ENCODE data around the gene GALNT3. TPM values are rescaled to one million over a fixed set of nuclear protein-coding genes. Genes with fewer than 3 reads are reported as not detected.

The GALNT3 gene
- total RNA-seq, 2 donors from 2014 or later: 8.9 to 10.8 TPM

DNA sequence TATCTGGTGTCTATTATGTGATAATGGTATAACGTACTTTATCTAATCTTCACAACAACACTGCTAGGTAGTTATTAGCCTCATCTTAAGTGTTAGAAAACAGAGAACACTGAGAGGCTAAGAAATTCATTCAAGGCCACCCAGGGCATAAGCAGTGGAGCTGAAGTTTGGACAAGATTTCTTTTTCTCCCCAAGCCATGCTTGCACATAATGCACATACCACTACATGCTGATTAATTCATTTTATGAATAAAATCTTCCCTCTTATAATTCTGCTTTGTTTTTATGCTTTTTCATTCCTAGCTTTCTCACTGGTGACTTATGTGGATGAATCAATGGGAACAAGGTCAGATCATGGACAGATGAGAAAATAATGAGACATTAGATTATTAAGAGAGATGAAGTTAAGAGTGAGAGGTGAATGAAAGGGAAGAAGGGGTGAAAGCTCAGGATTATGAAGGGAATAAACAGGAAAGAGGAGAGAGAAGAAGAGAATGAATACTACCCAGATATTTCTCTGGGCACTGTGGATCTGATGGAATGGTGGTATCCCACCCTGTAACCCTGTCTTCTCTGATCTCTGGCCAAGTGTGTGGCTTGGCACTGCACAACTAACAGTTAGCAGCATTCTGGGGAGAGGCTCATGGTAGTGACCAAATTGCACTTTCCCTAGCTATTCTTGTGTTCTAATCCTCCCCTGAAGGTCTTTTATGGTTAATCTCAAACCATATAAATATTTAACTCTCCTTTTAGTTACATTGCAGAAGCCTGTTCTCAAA is 17.7 kb upstream of the GALNT3 start:
- H3K9me3 Mint-ChIP-seq: no peaks in the 10 kb centered on the region
- H3K27me3 Mint-ChIP-seq: no peaks in the 10 kb centered on the region
- H3K4me3 Mint-ChIP-seq: no peak overlapping the region
- ATAC-seq (replicated peaks): no peak
- H3K36me3 Mint-ChIP-seq (ENCODE audit: low read depth): no peaks in the 10 kb centered on the region
- H3K27ac Mint-ChIP-seq: no peak overlapping the region
- no peaks in the 10 kb centered on the region for H3K4me1 Mint-ChIP-seq

DNA sequence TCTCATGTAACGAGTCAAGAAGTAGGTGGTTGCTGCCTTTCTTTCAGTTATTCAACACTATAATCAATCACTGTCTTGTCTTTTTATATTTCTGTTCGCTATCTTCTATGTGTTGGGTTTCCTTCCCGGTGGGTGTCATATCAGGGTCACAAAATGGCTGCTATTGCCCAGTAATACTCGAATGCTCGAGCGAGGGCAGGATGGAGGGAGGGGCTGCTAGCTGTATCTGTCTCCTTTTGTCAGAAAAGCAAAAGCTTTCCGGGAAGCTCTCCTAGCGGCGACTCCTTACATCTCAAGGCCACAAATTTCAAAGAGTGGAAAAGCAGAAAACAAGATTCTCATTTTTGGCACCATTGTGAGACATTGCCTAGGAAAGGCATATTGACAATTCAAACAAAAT is 16.4 kb upstream of the GALNT3 start:
- Mint-ChIP-seq H3K36me3 (ENCODE audit: low read depth) (no peaks in the 10 kb centered on the region), H3K27me3 (no peaks in the 10 kb centered on the region), H3K27ac (no peak overlapping the region), H3K4me3 (no peak overlapping the region), H3K4me1 (no peaks in the 10 kb centered on the region), H3K9me3 (no peaks in the 10 kb centered on the region)
- no peak for ATAC-seq (replicated peaks)

- H3K4me1 Mint-ChIP-seq: no peaks in the 10 kb centered on the region
- H3K27me3 Mint-ChIP-seq: peaks cover 7% of the 10 kb centered on the region
Observed at GRCh38 chr2:165804719-165805118, 10.7 kb upstream of the GALNT3 start.

DNA sequence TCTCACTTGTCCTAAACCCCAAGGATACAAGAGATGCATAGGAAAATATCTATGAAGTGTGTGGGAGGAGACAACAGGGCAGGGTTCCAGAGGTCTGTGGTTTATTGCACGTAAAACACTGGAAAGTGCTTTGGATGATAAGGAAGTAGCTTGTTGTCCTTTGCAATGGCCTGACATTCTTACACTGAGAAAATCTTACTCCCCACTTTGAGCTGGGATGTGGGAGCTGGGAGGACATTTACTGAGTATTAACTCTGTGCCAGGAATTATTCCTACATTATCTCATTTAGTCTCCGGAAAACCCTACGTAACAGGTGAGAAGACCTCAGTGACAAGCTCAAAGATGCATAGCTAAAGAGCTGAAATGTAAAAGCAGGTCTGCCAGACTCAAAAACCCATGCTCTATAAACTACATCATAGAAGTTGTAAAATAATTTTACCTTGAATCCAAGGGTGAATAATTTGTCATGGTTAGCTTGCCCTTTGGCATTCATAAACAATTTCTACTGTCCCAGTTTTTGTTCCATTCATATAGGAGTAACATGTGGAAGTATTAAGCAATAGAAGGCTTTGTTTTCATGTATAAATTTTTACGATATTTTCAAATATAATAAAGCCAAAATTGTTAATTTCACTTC is 9.2 kb upstream of the GALNT3 start:
- Mint-ChIP-seq H3K9me3 (peaks cover 4% of the 10 kb centered on the region), H3K27me3 (peaks cover 7% of the 10 kb centered on the region), H3K4me3 (no peak overlapping the region), H3K4me1 (no peaks in the 10 kb centered on the region), H3K36me3 (ENCODE audit: low read depth) (no peaks in the 10 kb centered on the region), H3K27ac (no peak overlapping the region)
- no peak for ATAC-seq (replicated peaks)

More at GRCh38 chr2:165804719-165805118, 10.7 kb upstream of the GALNT3 start:
- no peak for ATAC-seq (replicated peaks)
- Mint-ChIP-seq H3K36me3 (ENCODE audit: low read depth) (no peaks in the 10 kb centered on the region), H3K9me3 (peaks cover 4% of the 10 kb centered on the region), H3K4me3 (no peak overlapping the region), H3K27ac (no peak overlapping the region)

DNA sequence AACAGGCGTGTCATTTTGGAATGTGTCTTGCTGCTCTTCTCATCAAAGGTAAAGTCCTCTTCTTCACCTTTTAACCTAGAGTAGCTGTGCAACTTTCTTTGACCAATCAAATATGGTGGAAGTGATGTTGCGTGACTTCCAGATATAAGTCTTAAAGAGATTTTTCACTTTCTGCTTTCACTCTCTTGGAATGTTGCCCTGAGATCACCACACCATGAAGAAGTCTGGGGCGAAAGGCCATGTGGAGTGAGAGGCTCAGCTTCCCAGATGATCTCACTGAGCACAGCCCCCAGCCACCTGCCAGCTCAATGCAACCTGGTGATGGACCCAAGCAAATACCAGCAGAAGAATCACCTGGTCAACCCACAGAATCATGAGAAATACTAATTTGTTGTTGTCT is 7.1 kb upstream of the GALNT3 start:
- no peaks in the 10 kb centered on the region for H3K36me3 Mint-ChIP-seq (ENCODE audit: low read depth)
- H3K27me3 Mint-ChIP-seq: peaks cover 12% of the 10 kb centered on the region
- no peak for ATAC-seq (replicated peaks)
- peaks cover 4% of the 10 kb centered on the region for H3K9me3 Mint-ChIP-seq
- no peak overlapping the region for H3K4me3 Mint-ChIP-seq
- H3K27ac Mint-ChIP-seq: no peak overlapping the region
- no peaks in the 10 kb centered on the region for H3K4me1 Mint-ChIP-seq

GRCh38 chr2:165796819-165797530 is 2.9 kb upstream of the GALNT3 start:
- no peak overlapping the region for H3K27ac Mint-ChIP-seq
- H3K4me1 Mint-ChIP-seq: peaks cover 19% of the 10 kb centered on the region
- no peak for ATAC-seq (replicated peaks)
- H3K9me3 Mint-ChIP-seq: peaks cover 4% of the 10 kb centered on the region
- no peak overlapping the region for H3K4me3 Mint-ChIP-seq
- peaks cover 6% of the 10 kb centered on the region for H3K36me3 Mint-ChIP-seq (ENCODE audit: low read depth)
- H3K27me3 Mint-ChIP-seq: peaks cover 23% of the 10 kb centered on the region

DNA sequence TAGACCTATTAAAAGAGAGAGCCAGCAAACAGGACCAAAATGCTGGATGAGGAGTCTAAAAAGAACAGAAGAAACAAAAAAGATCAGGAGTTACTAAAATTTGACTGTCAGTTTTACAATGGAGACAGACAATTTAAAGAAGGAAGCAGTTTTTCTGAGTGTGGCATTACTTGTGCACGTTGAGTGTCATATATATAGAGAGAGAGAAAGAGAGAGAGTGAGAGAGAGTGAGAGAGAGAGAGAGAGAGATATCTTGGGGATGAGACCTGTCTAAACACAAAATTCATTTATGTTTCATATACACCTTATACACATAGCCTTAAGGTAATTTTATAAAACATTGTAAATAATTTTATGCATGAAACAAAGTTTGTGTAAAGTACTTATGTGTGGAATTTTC is 2.1 kb upstream of the GALNT3 start:
- Mint-ChIP-seq H3K27ac (no peak overlapping the region), H3K27me3 (peaks cover 26% of the 10 kb centered on the region), H3K36me3 (ENCODE audit: low read depth) (peaks cover 6% of the 10 kb centered on the region), H3K4me3 (no peak overlapping the region), H3K9me3 (peaks cover 2% of the 10 kb centered on the region), H3K4me1 (peaks cover 24% of the 10 kb centered on the region)
- ATAC-seq (replicated peaks): no peak

DNA sequence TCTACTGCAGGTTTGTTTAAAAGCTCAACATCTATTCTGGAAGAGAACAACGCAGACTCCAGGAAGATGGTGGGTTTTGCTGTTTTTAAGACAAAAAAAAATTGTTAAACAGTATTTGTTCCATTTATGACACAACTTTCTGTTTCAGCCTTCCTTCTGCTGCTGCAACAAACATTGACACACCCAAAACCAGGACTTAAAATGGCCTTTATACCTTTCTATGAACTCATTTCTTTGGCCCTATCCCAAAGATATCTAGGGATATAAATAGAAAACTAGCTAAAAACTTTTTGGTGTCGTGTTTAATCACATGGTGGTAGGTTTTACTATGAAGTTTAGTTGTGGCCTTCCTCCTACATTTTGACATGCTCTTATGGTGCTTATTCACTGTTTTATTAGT is 964 bp upstream of the GALNT3 start:
- H3K4me1 Mint-ChIP-seq: peaks cover 24% of the 10 kb centered on the region
- peak; percentile 45 for ATAC-seq (replicated peaks)
- no peaks in the 10 kb centered on the region for H3K9me3 Mint-ChIP-seq
- peaks cover 26% of the 10 kb centered on the region for H3K27me3 Mint-ChIP-seq
- H3K27ac Mint-ChIP-seq: peak overlapping the region; percentile 81
- peaks cover 6% of the 10 kb centered on the region for H3K36me3 Mint-ChIP-seq (ENCODE audit: low read depth)
- peak overlapping the region; percentile 83 for H3K4me3 Mint-ChIP-seq

- Mint-ChIP-seq H3K36me3 (ENCODE audit: low read depth) (peaks cover 6% of the 10 kb centered on the region), H3K27ac (peak overlapping the region; percentile 81), H3K4me3 (peak overlapping the region; percentile 83), H3K27me3 (peaks cover 23% of the 10 kb centered on the region), H3K4me1 (peaks cover 24% of the 10 kb centered on the region), H3K9me3 (no peaks in the 10 kb centered on the region)
- peak; percentile 95 for ATAC-seq (replicated peaks)
Observed at GRCh38 chr2:165794536-165794928, 485 bp upstream of the GALNT3 start.

DNA sequence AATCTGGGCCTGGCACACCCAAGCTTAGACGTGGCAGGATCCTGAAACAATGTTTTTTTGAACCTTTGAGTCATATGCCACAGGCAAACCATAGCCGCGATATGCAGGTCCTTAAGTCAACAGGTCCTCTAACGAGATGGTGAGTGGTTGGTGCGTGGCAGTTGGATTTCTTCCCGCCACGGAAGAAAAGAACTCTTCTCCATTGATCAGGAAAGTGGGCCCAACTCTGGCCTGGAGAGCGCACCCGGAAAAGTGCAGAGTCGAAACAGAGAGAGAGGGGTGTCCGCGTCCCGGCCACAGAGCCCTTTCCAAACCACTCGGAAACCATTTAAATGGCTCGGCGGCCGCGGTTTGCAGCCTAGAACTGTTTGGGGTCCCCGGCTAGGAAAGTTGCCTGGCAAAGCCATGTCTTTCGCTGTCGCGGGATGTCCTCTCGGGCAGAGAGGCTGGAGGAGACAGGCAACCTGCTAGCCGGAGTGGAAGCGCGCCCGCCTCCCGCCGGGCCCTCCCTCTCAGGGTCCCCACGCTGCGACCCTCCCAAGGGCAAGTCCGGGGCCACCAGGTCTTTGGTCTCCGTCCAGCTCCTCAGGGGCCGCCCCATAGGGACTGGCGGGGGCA is 777 bp downstream of the GALNT3 start:
- Mint-ChIP-seq H3K27ac (peak overlapping the region; percentile 83), H3K4me3 (peak overlapping the region; percentile 83), H3K9me3 (no peaks in the 10 kb centered on the region), H3K4me1 (peaks cover 24% of the 10 kb centered on the region), H3K36me3 (ENCODE audit: low read depth) (peaks cover 6% of the 10 kb centered on the region), H3K27me3 (peaks cover 23% of the 10 kb centered on the region)
- peak; percentile 34 for ATAC-seq (replicated peaks)

DNA sequence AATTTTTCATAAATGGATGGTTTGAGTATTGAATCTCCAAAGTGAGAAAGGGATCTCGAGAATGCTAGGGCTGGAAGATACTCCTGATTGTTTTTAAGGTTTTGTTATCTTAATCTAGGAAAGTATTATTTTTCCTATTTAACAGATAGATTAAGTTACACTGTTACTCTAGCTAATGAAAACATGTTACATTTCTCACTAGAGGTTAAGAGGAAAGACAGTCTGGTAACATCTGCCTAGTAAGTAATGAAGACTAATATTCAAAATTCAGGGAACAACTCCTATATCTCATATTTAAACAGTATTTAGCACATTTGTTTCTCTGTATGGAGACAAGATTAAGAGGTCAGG is 2.0 kb downstream of the GALNT3 start:
- Mint-ChIP-seq H3K4me1 (peaks cover 24% of the 10 kb centered on the region), H3K9me3 (no peaks in the 10 kb centered on the region), H3K4me3 (peak overlapping the region; percentile 51), H3K36me3 (ENCODE audit: low read depth) (peaks cover 6% of the 10 kb centered on the region), H3K27me3 (peaks cover 23% of the 10 kb centered on the region), H3K27ac (no peak overlapping the region)
- ATAC-seq (replicated peaks): no peak

DNA sequence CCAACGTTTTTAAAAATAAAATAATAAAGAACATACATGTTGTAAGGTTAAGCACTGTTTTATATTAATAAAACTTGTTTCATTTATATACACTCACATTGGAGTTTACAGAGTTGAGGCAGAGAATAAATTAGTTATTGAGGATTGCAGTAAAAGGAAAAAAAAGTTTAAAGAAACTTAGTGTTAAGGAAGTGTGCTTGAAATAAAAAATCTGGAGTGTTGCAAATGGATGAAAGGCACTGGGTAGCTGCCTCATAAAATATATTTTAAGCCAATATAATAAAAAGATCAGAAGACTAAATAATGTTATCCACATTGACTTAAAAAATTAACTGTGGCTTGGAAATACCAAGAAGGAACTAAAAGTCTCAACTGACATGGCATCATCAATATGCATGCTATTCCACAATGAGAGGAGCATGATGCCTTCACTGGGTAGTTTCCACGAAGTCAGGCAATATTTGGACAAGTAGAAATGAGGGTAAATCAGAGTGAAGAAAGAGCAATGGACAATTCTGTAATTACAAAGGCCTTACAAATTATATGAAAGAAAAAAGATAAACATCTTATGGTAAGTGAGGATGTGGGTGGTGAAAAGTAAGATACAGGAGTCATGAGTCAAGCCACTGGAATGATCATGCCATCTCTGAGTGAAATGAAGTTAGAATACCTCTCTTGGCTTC is 2.5 kb downstream of the GALNT3 start:
- H3K9me3 Mint-ChIP-seq: no peaks in the 10 kb centered on the region
- ATAC-seq (replicated peaks): no peak
- peak overlapping the region; percentile 51 for H3K4me3 Mint-ChIP-seq
- peaks cover 19% of the 10 kb centered on the region for H3K27me3 Mint-ChIP-seq
- peaks cover 24% of the 10 kb centered on the region for H3K4me1 Mint-ChIP-seq
- no peak overlapping the region for H3K27ac Mint-ChIP-seq
- peaks cover 6% of the 10 kb centered on the region for H3K36me3 Mint-ChIP-seq (ENCODE audit: low read depth)

DNA sequence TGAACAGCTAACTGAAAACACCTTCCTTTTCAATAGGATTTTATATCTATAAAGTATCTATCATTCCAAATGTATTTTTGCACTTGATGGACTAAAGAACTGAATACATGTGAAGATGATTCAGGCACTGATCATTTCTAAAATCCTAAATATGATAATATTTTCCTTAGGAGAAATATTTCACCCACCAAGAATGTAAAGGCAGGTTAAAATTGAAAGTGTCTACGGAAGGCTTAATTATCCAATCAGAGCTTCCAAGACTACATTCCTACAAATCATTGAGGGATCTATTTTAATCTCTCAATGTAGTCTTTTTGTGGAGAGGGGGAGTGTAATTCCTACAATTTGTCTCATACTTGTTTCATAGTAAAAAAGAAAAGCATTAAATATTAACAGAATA is 3.6 kb downstream of the GALNT3 start:
- Mint-ChIP-seq H3K4me1 (peaks cover 20% of the 10 kb centered on the region), H3K27ac (no peak overlapping the region), H3K27me3 (peaks cover 13% of the 10 kb centered on the region), H3K9me3 (no peaks in the 10 kb centered on the region), H3K36me3 (ENCODE audit: low read depth) (peaks cover 6% of the 10 kb centered on the region), H3K4me3 (no peak overlapping the region)
- ATAC-seq (replicated peaks): no peak

DNA sequence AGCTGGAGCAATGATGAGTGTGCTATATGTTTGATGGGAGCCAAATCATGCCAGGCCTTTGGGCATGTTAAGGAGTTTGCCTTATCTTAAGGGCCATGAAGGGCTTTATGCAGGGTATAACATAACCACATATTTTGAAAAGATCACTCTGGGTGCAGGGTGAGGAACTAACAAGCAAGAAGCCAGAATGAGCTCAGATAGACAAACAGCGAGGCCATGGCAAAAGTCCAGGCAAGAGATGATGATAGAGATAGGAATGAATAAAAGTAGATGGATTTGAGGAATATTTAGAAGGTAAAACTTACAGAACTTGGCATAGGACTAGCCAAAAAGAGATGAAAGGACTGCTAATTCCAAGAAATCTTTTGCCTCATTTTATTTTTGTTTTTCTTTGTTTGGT is 6.7 kb downstream of the GALNT3 start:
- H3K4me1 Mint-ChIP-seq: peaks cover 8% of the 10 kb centered on the region
- H3K27me3 Mint-ChIP-seq: peaks cover 9% of the 10 kb centered on the region
- peaks cover 3% of the 10 kb centered on the region for H3K9me3 Mint-ChIP-seq
- H3K36me3 Mint-ChIP-seq (ENCODE audit: low read depth): no peaks in the 10 kb centered on the region
- no peak for ATAC-seq (replicated peaks)
- H3K4me3 Mint-ChIP-seq: no peak overlapping the region
- H3K27ac Mint-ChIP-seq: no peak overlapping the region

Measured in activated T-helper 17 cell treated with anti-CD3 and anti-CD28 coated beads, Interleukin-2, amount 50 U/mL, for 72 hours (primary cell).